ENCODE data around the gene FBN2.
A peak's percentile ranks its signal among the peaks of the same experiment; 100 is the strongest.

FBN2 gene

DNA sequence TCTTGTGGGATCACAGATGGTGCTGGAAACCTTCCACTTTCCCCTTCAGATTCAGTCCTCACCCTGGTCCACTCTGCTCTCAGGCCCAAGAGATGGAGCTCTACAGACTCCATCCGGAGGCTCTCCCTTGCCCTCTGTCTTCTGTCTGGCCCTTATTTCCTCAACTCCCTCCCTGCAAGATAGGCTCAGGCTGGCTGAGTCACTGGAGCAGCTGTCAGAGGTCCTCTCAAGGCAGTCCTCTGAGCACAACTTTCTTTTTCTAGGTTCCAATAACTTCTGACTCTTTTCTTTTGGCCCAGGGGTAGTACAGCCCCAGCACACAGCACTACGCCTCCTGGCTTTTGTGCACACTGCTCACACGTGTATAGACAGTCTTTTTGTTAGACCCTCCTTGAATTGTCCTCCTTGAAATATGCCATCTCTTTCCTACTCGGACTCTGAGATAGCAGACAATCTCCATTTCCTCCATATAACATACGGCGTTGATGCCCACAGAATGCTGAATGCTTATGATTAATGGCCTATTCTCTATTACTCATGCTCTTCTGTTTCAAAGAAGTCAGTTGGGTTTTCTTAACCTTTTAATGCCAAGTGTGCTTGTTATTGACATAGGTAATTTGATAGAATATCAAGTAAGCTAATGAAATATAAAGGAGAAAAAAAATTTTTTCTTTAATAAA lies 261.4 kb downstream of the FBN2 start:
- Histone ChIP-seq H3K9me3 (ENCODE audit: control extremely low read depth in 1 of 5, control insufficient read depth in 4 of 5, insufficient read depth in 2 of 5, low read depth in 1 of 5, low read length in 4 of 5) (no peaks in the 10 kb centered on the region), H3K27me3 (replicated peaks in 2 of 5; ENCODE audit: control insufficient read depth in 4 of 5, insufficient read depth in 5 of 5, low read length in 4 of 5) (no peaks in the 10 kb centered on the region), H3K27ac (ENCODE audit: insufficient read depth in 1 of 2, low read depth in 1 of 2, low read length in 2 of 2, poor library complexity in 1 of 2, severe bottlenecking in 2 of 2) (no peak overlapping the region), H3K4me1 (ENCODE audit: control extremely low read depth in 1 of 4, control insufficient read depth in 4 of 4, insufficient read depth in 4 of 4, low read length in 3 of 4) (no peaks in the 10 kb centered on the region), H3K4me3 (ENCODE audit: control insufficient read depth in 1 of 7, extremely low read depth in 1 of 7, insufficient read depth in 4 of 7, low read depth in 2 of 7, low read length in 6 of 7) (no peak overlapping the region), H3K36me3 (ENCODE audit: control insufficient read depth in 4 of 4, insufficient read depth in 4 of 4, low read length in 3 of 4) (no peaks in the 10 kb centered on the region)
- ChIA-PET POLR2A (no interaction called here), CTCF (no interaction called here)
- DNase-seq, result no peak
- 89% methylated on average over 3 of the region's 6 CpGs for WGBS (ENCODE audit: insufficient coverage)

DNA sequence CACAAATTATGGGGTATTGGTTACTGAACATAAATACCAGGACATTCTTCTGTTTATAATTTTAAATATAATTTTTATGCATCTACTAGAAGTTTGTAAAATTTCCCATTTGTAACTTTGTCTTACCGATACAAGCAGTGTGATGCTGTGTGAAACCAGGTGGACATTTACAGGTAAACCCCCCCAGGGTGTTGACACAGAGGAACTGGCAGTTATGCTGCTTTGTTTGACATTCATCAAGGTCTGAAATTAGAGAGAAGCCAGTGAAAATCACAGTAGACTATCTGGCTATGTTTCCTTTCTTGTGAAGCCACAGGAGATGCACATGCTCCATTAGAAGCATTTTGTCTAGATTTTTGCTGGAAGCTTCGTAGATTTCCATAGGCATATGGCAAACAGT lies 263.6 kb downstream of the FBN2 start:
- no peak for DNase-seq
- H3K4me1 ChIP-seq (ENCODE audit: control extremely low read depth in 1 of 4, control insufficient read depth in 4 of 4, insufficient read depth in 4 of 4, low read length in 3 of 4), result no peaks in the 10 kb centered on the region
- H3K36me3 ChIP-seq (ENCODE audit: control insufficient read depth in 4 of 4, insufficient read depth in 4 of 4, low read length in 3 of 4), result no peaks in the 10 kb centered on the region
- ChIA-PET POLR2A (no interaction called here), CTCF (no interaction called here)
- H3K27me3 ChIP-seq (replicated peaks in 2 of 5; ENCODE audit: control insufficient read depth in 4 of 5, insufficient read depth in 5 of 5, low read length in 4 of 5), result no peaks in the 10 kb centered on the region
- H3K9me3 ChIP-seq (ENCODE audit: control extremely low read depth in 1 of 5, control insufficient read depth in 4 of 5, insufficient read depth in 2 of 5, low read depth in 1 of 5, low read length in 4 of 5), result no peaks in the 10 kb centered on the region
- H3K27ac ChIP-seq (ENCODE audit: insufficient read depth in 1 of 2, low read depth in 1 of 2, low read length in 2 of 2, poor library complexity in 1 of 2, severe bottlenecking in 2 of 2), result no peak overlapping the region
- H3K4me3 ChIP-seq (ENCODE audit: control insufficient read depth in 1 of 7, extremely low read depth in 1 of 7, insufficient read depth in 4 of 7, low read depth in 2 of 7, low read length in 6 of 7), result no peak overlapping the region
- whole genome bisulfite sequencing (ENCODE audit: insufficient coverage), result 100% methylated on average over 1 of the region's 2 CpGs

DNA sequence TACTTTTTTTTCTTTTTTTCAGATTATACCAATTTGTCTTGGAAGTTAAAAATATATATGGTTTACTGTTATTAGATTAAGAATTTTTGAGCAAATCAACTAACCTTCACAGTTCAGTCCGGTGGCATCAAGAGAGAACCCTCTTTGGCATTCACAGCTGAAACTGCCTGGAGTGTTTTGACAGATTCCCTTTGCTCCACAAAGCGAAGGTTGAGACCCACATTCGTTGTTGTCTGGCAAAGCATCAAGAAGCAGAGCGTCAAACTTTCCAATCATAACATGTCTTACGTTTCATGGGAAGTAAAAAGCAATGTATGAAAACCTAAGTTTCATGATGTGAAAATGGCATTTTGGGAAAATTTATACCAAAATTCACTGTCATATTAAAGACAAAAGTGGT lies 264.3 kb downstream of the FBN2 start:
- H3K4me3 ChIP-seq (ENCODE audit: control insufficient read depth in 1 of 7, extremely low read depth in 1 of 7, insufficient read depth in 4 of 7, low read depth in 2 of 7, low read length in 6 of 7), result no peak overlapping the region
- WGBS (ENCODE audit: insufficient coverage), result 70% methylated on average over 2 of the region's 5 CpGs
- ChIA-PET POLR2A (no interaction called here), CTCF (no interaction called here)
- H3K9me3 ChIP-seq (ENCODE audit: control extremely low read depth in 1 of 5, control insufficient read depth in 4 of 5, insufficient read depth in 2 of 5, low read depth in 1 of 5, low read length in 4 of 5), result no peaks in the 10 kb centered on the region
- no peaks in the 10 kb centered on the region for H3K4me1 ChIP-seq (ENCODE audit: control extremely low read depth in 1 of 4, control insufficient read depth in 4 of 4, insufficient read depth in 4 of 4, low read length in 3 of 4)
- H3K36me3 ChIP-seq (ENCODE audit: control insufficient read depth in 4 of 4, insufficient read depth in 4 of 4, low read length in 3 of 4), result no peaks in the 10 kb centered on the region
- DNase-seq, result no peak
- no peak overlapping the region for H3K27ac ChIP-seq (ENCODE audit: insufficient read depth in 1 of 2, low read depth in 1 of 2, low read length in 2 of 2, poor library complexity in 1 of 2, severe bottlenecking in 2 of 2)
- H3K27me3 ChIP-seq (replicated peaks in 2 of 5; ENCODE audit: control insufficient read depth in 4 of 5, insufficient read depth in 5 of 5, low read length in 4 of 5), result no peaks in the 10 kb centered on the region

DNA sequence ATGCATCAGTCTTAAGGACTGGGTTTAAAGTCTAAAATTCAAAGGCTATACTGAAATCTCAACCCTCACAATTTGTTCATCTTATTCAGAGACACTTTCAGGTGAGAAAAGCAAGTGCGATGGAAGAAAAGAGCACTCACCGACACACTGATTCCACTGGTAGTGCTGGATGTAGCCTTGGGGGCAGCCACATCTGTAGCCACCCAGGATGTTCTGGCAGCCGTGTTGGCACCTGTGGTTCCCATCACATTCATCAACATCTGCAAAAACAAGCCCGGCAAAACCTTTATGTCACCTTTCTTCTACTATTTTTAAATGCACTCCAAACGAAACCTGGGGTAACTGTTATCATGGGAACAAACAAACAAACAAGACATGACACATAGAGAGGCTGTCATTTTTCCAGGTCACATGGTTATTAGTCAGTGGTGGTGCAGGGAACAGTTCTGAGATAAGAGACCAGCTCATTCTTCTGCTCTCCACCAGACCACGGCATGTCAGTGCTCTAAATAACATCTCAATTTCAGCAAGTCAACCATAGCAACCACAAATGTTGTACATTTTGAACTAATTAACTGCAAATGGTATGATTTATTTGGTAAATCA lies 266.1 kb downstream of the FBN2 start:
- 100% methylated on average over 2 of the region's 6 CpGs for WGBS (ENCODE audit: insufficient coverage)
- H3K27me3 ChIP-seq (replicated peaks in 2 of 5; ENCODE audit: control insufficient read depth in 4 of 5, insufficient read depth in 5 of 5, low read length in 4 of 5), result no peaks in the 10 kb centered on the region
- H3K27ac ChIP-seq (ENCODE audit: insufficient read depth in 1 of 2, low read depth in 1 of 2, low read length in 2 of 2, poor library complexity in 1 of 2, severe bottlenecking in 2 of 2), result no peak overlapping the region
- ChIA-PET CTCF (no interaction called here), POLR2A (no interaction called here)
- H3K4me3 ChIP-seq (ENCODE audit: control insufficient read depth in 1 of 7, extremely low read depth in 1 of 7, insufficient read depth in 4 of 7, low read depth in 2 of 7, low read length in 6 of 7), result no peak overlapping the region
- H3K4me1 ChIP-seq (ENCODE audit: control extremely low read depth in 1 of 4, control insufficient read depth in 4 of 4, insufficient read depth in 4 of 4, low read length in 3 of 4), result no peaks in the 10 kb centered on the region
- H3K9me3 ChIP-seq (ENCODE audit: control extremely low read depth in 1 of 5, control insufficient read depth in 4 of 5, insufficient read depth in 2 of 5, low read depth in 1 of 5, low read length in 4 of 5), result no peaks in the 10 kb centered on the region
- DNase-seq, result peak in 2 of 3 donors; percentile 10 to 11
- no peaks in the 10 kb centered on the region for H3K36me3 ChIP-seq (ENCODE audit: control insufficient read depth in 4 of 4, insufficient read depth in 4 of 4, low read length in 3 of 4)

DNA sequence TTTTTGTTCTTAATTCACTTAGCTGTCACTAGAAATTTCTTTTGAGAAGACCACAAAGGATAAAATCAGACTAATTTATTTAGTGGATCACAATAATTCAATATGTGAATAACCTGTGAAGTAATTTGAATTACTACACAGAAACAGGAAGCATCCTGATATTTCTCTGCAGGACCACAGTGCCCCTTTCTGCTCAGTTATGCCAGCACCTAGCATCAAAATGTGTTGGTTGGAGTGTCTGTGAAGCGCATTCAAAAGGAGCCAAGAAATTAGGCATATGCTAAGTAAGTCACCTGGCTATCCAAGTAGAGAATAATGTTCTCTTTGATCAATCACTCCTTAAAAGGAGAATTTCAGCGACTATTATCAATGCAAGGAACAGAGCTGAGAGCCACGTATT lies 267.0 kb downstream of the FBN2 start:
- ChIA-PET CTCF (no interaction called here), POLR2A (no interaction called here)
- H3K27me3 ChIP-seq (replicated peaks in 2 of 5; ENCODE audit: control insufficient read depth in 4 of 5, insufficient read depth in 5 of 5, low read length in 4 of 5), result no peaks in the 10 kb centered on the region
- no peak overlapping the region for H3K27ac ChIP-seq (ENCODE audit: insufficient read depth in 1 of 2, low read depth in 1 of 2, low read length in 2 of 2, poor library complexity in 1 of 2, severe bottlenecking in 2 of 2)
- H3K4me1 ChIP-seq (ENCODE audit: control extremely low read depth in 1 of 4, control insufficient read depth in 4 of 4, insufficient read depth in 4 of 4, low read length in 3 of 4), result no peaks in the 10 kb centered on the region
- no peaks in the 10 kb centered on the region for H3K36me3 ChIP-seq (ENCODE audit: control insufficient read depth in 4 of 4, insufficient read depth in 4 of 4, low read length in 3 of 4)
- WGBS (ENCODE audit: insufficient coverage), result 100% methylated on average over 1 of the region's 3 CpGs
- H3K4me3 ChIP-seq (ENCODE audit: control insufficient read depth in 1 of 7, extremely low read depth in 1 of 7, insufficient read depth in 4 of 7, low read depth in 2 of 7, low read length in 6 of 7), result no peak overlapping the region
- DNase-seq, result no peak
- H3K9me3 ChIP-seq (ENCODE audit: control extremely low read depth in 1 of 5, control insufficient read depth in 4 of 5, insufficient read depth in 2 of 5, low read depth in 1 of 5, low read length in 4 of 5), result no peaks in the 10 kb centered on the region

DNA sequence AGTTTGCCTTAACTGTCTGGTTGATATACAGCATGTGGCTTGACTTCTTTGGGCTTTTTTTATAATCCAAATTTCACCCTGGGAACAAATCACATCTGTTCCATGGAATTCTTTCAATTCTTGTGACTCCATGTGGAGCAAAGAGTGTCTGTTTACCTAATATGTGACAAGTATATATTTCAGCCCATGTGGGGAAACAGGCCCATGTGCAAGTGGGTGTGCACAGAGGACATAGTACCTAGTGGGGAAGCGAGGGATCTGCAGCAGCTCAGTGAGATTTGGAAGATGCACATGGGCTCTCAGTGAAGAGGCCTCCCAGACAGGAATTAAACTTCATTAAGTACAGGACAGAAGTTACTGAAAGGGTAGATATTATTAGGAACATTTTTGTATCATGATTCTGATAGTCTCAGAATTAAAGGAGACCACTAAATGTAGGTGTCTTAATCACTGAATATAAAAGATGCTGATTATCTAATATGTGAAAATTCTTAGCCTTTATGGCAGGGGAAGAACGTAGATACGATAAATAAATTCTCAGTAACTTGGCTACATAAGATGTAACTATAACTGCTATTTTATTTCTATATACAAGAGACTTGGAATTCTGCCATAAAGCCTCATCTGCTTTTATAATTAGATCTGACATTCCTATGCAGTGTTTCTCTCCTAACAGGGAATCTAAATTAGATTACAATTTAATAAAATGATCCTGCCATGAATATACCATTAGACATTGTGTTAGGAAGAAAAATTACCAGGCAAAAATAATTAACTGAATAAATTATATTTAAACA lies 273.3 kb downstream of the FBN2 start:
- Histone ChIP-seq H3K4me3 (ENCODE audit: control insufficient read depth in 1 of 7, extremely low read depth in 1 of 7, insufficient read depth in 4 of 7, low read depth in 2 of 7, low read length in 6 of 7) (no peak overlapping the region), H3K27me3 (replicated peaks in 2 of 5; ENCODE audit: control insufficient read depth in 4 of 5, insufficient read depth in 5 of 5, low read length in 4 of 5) (no peaks in the 10 kb centered on the region), H3K36me3 (ENCODE audit: control insufficient read depth in 4 of 4, insufficient read depth in 4 of 4, low read length in 3 of 4) (no peaks in the 10 kb centered on the region), H3K4me1 (ENCODE audit: control extremely low read depth in 1 of 4, control insufficient read depth in 4 of 4, insufficient read depth in 4 of 4, low read length in 3 of 4) (no peaks in the 10 kb centered on the region), H3K9me3 (ENCODE audit: control extremely low read depth in 1 of 5, control insufficient read depth in 4 of 5, insufficient read depth in 2 of 5, low read depth in 1 of 5, low read length in 4 of 5) (no peaks in the 10 kb centered on the region), H3K27ac (ENCODE audit: insufficient read depth in 1 of 2, low read depth in 1 of 2, low read length in 2 of 2, poor library complexity in 1 of 2, severe bottlenecking in 2 of 2) (no peak overlapping the region)
- DNase-seq, result no peak
- 100% methylated on average over 1 of the region's 3 CpGs for WGBS (ENCODE audit: insufficient coverage)
- ChIA-PET POLR2A (no interaction called here), CTCF (no interaction called here)

DNA sequence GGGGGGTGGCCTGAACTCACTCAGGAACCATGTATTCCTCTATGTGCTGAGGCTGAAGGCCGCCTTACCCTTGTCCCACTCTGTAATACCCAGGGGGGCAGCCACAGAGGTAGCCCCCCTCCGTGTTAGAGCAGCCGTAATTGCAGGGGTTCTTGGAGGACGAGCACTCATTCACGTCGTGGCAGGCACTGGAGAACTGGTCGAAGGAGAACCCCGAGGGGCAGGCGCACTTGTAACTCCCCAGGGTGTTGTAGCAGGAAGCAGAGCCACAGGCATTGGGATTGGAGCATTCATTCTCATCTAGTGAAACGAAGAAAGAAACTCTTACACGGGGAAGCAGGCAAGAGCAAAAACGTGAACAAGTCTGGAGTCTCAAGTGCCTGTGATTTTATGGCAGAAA lies 274.7 kb downstream of the FBN2 start:
- no peak for DNase-seq
- no peaks in the 10 kb centered on the region for H3K36me3 ChIP-seq (ENCODE audit: control insufficient read depth in 4 of 4, insufficient read depth in 4 of 4, low read length in 3 of 4)
- POLR2A ChIA-PET, result no interaction called here
- CTCF ChIA-PET, result no interaction called here
- no peak overlapping the region for H3K4me3 ChIP-seq (ENCODE audit: control insufficient read depth in 1 of 7, extremely low read depth in 1 of 7, insufficient read depth in 4 of 7, low read depth in 2 of 7, low read length in 6 of 7)
- 96% methylated on average over 9 of the region's 12 CpGs for WGBS (ENCODE audit: insufficient coverage)
- H3K27ac ChIP-seq (ENCODE audit: insufficient read depth in 1 of 2, low read depth in 1 of 2, low read length in 2 of 2, poor library complexity in 1 of 2, severe bottlenecking in 2 of 2), result no peak overlapping the region
- no peaks in the 10 kb centered on the region for H3K27me3 ChIP-seq (replicated peaks in 2 of 5; ENCODE audit: control insufficient read depth in 4 of 5, insufficient read depth in 5 of 5, low read length in 4 of 5)
- H3K9me3 ChIP-seq (ENCODE audit: control extremely low read depth in 1 of 5, control insufficient read depth in 4 of 5, insufficient read depth in 2 of 5, low read depth in 1 of 5, low read length in 4 of 5), result no peaks in the 10 kb centered on the region
- H3K4me1 ChIP-seq (ENCODE audit: control extremely low read depth in 1 of 4, control insufficient read depth in 4 of 4, insufficient read depth in 4 of 4, low read length in 3 of 4), result no peaks in the 10 kb centered on the region
